HepG2 (cell line): ENCODE data around the gene MYO19. TPM values are rescaled to one million over a fixed set of nuclear protein-coding genes. Genes with fewer than 3 reads are reported as not detected.

Experiments used
- ARID2 ChIP-seq: sonication (generic); formaldehyde crosslinking; IDR thresholded peaks from 2 replicates; pipeline ENCODE4 v1.8.1; 2022; ENCODE audit warnings: mild to moderate bottlenecking, missing genetic modification reagents, borderline replicate concordance
- ATRX ChIP-seq: sonication (generic); formaldehyde crosslinking; IDR thresholded peaks from 2 replicates; pipeline ENCODE4 v1.4.0; 2020; ENCODE audit warnings: missing genetic modification reagents, borderline replicate concordance
- CEBPG ChIP-seq: IDR thresholded peaks from 2 replicates; pipeline ENCODE4 v1.6.1; 2016
- FOSL2 ChIP-seq: sonication (generic); formaldehyde crosslinking; IDR thresholded peaks from 2 replicates; pipeline ENCODE4 v1.4.0; 2020; ENCODE audit warnings: missing genetic modification reagents
- HNF4G ChIP-seq, 2 experiments: sonication (generic) in 1 of 2; formaldehyde crosslinking in 1 of 2; IDR thresholded peaks; 2 replicates each; pipeline versions ENCODE4 v1.4.0 to v1.6.1; 2011 to 2020; ENCODE audit warnings: borderline replicate concordance in 2 of 2, low read depth in 2 of 2, mild to moderate bottlenecking in 2 of 2, low read length in 1 of 2, missing genetic modification reagents in 1 of 2, moderate library complexity in 1 of 2
- MEF2D ChIP-seq: sonication (generic); formaldehyde crosslinking; IDR thresholded peaks from 2 replicates; pipeline ENCODE4 v1.5.1; 2020; ENCODE audit warnings: mild to moderate bottlenecking, missing genetic modification reagents
- MEIS2 ChIP-seq: sonication (generic); formaldehyde crosslinking; IDR thresholded peaks from 2 replicates; pipeline ENCODE4 v1.9.0; 2021; ENCODE audit warnings: mild to moderate bottlenecking, missing genetic modification reagents
- MIXL1 ChIP-seq: IDR thresholded peaks from 2 replicates; pipeline ENCODE4 v1.6.1; 2016
- NFE2 ChIP-seq: sonication (generic); formaldehyde crosslinking; IDR thresholded peaks from 2 replicates; pipeline ENCODE4 v1.4.0; 2020; ENCODE audit warnings: missing genetic modification reagents
- PATZ1 ChIP-seq: sonication (generic); formaldehyde crosslinking; IDR thresholded peaks from 2 replicates; pipeline ENCODE4 v1.4.0; 2020; ENCODE audit warnings: missing genetic modification reagents
- PHF5A ChIP-seq: IDR thresholded peaks from one replicate; pipeline ENCODE4 v1.6.1; 2018; ENCODE audit warnings: low read depth, missing genetic modification reagents; ENCODE audit not compliant: unreplicated experiment
- TAF15 ChIP-seq: fragments of 200-400 bp; formaldehyde crosslinking; IDR thresholded peaks from one replicate; pipeline ENCODE4 v1.6.1; 2018; ENCODE audit warnings: mild to moderate bottlenecking, low read depth, low read length; ENCODE audit not compliant: poor library complexity, severe bottlenecking
- TEAD2 ChIP-seq: sonication (generic); formaldehyde crosslinking; IDR thresholded peaks from 2 replicates; pipeline ENCODE4 v1.9.0; 2021; ENCODE audit warnings: missing genetic modification reagents
- ZBTB3 ChIP-seq: sonication (generic); formaldehyde crosslinking; IDR thresholded peaks from 2 replicates; pipeline ENCODE4 v1.4.0; 2020; ENCODE audit warnings: low read depth, mild to moderate bottlenecking, moderate library complexity, missing genetic modification reagents, borderline replicate concordance
- ZMAT3 ChIP-seq: sonication (generic); formaldehyde crosslinking; conservative IDR thresholded peaks from 2 replicates; pipeline ENCODE4 v1.7.0; 2021; ENCODE audit warnings: missing genetic modification reagents
- ZNF543 ChIP-seq: sonication (generic); formaldehyde crosslinking; IDR thresholded peaks from 2 replicates; pipeline ENCODE4 v1.4.0; 2020; ENCODE audit warnings: mild to moderate bottlenecking, missing genetic modification reagents
- ZNF766 ChIP-seq: sonication (generic); formaldehyde crosslinking; IDR thresholded peaks from 2 replicates; pipeline ENCODE4 v1.5.0; 2020; ENCODE audit warnings: missing genetic modification reagents, borderline replicate concordance
- ZSCAN22 ChIP-seq: sonication (generic); formaldehyde crosslinking; IDR thresholded peaks from 2 replicates; pipeline ENCODE4 v1.4.0; 2020; ENCODE audit warnings: mild to moderate bottlenecking, missing genetic modification reagents
- polyA plus RNA-seq, 8 experiments: library from polyadenylated mRNA; depleted of rRNA in 3 of 8; stranded (reverse) in 7 of 8; unstranded in 1 of 8; fragments of >200 nt; fragmentation: Illumina TruSeq in 4 of 8; extraction: Trizol in 4 of 8; gene quantifications; 2 replicates each; pipeline versions ENCODE4 v1.2.1 to v1.2.3, GENCODE V29; 2011 to 2016; ENCODE audit warnings: low read depth in 4 of 8, missing spikeins in 1 of 8, mixed read lengths in 1 of 8; ENCODE audit not compliant: insufficient read depth in 1 of 8
- total RNA-seq, 5 experiments: library from RNA; depleted of rRNA; stranded (reverse); fragments of >200 nt; fragmentation: Illumina TruSeq; extraction: Trizol; gene quantifications; 2 replicates each; pipeline ENCODE4 v1.2.3, GENCODE V29; 2016; ENCODE audit warnings: low read depth in 1 of 5
- TF ChIP-seq, protein P1 (sequence below): sonication (generic); formaldehyde crosslinking; IDR thresholded peaks from 2 replicates; pipeline ENCODE4 v1.8.1; 2023; ENCODE audit warnings: missing genetic modification reagents, mild to moderate bottlenecking, borderline replicate concordance
- TF ChIP-seq, protein P2 (sequence below): sonication (generic); formaldehyde crosslinking; IDR thresholded peaks from 2 replicates; pipeline ENCODE4 v1.8.1; 2023; ENCODE audit warnings: missing genetic modification reagents, inconsistent platforms, borderline replicate concordance
- TF ChIP-seq, protein P3 (sequence below): sonication (generic); formaldehyde crosslinking; IDR thresholded peaks from 2 replicates; pipeline ENCODE4 v1.4.0; 2020; ENCODE audit warnings: missing genetic modification reagents

The MYO19 gene
- total and polyA plus RNA-seq, 2 of the 13 experiments (the other 11 are each of a cell fraction or from before 2014, with no cell fraction given) = 75.7 to 82.3 TPM

GRCh38 chr17:36482611-36483504, 51.8 kb downstream of the MYO19 start (continued):
- TF ChIP-seq, protein P1, sequence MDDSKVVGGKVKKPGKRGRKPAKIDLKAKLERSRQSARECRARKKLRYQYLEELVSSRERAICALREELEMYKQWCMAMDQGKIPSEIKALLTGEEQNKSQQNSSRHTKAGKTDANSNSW (CRISPR knock-in tag) = peak; percentile 64; the same call in 1 of the 2 replicates
- TF ChIP-seq CEBPG (CRISPR knock-in tag) (0 out of 2 replicates have a peak, but pooled peaks have one; percentile 9), NFE2 (CRISPR knock-in tag) (no peak), ZMAT3 (CRISPR knock-in tag) (peak; percentile 97), MIXL1 (CRISPR knock-in tag) (peak; percentile 49; the same call in 1 of the 2 replicates), ARID2 (no peak), ZNF543 (CRISPR knock-in tag) (peak; percentile 65; the same call in 1 of the 2 replicates), ATRX (CRISPR knock-in tag) (no peak), TEAD2 (CRISPR knock-in tag) (peak; percentile 79; the same call in 1 of the 2 replicates), ZSCAN22 (0 out of 2 replicates have a peak, but pooled peaks have one; percentile 39), PHF5A (no peak), MEF2D (CRISPR knock-in tag) (no peak), TAF15 (no peak), PATZ1 (CRISPR knock-in tag) (peak; percentile 50), FOSL2 (peak; percentile 33; the same call in 1 of the 2 replicates), ZBTB3 (no peak), HNF4G (IDR thresholded peaks at IDR 0.05; ENCODE audit: borderline replicate concordance, low read depth, low read length) (no peak), HNF4G (CRISPR knock-in tag; IDR thresholded peaks at IDR 0.05; ENCODE audit: borderline replicate concordance, low read depth) (no peak), MEIS2 (CRISPR knock-in tag) (peak; percentile 84), ZNF766 (CRISPR knock-in tag) (peak; percentile 92; the same call in 1 of the 2 replicates)
- TF ChIP-seq, protein P2, sequence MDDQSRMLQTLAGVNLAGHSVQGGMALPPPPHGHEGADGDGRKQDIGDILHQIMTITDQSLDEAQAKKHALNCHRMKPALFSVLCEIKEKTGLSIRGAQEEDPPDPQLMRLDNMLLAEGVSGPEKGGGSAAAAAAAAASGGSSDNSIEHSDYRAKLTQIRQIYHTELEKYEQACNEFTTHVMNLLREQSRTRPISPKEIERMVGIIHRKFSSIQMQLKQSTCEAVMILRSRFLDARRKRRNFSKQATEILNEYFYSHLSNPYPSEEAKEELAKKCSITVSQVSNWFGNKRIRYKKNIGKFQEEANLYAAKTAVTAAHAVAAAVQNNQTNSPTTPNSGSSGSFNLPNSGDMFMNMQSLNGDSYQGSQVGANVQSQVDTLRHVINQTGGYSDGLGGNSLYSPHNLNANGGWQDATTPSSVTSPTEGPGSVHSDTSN (CRISPR knock-in tag) = no peak; the same call in 1 of the 2 replicates
- TF ChIP-seq, protein P3, sequence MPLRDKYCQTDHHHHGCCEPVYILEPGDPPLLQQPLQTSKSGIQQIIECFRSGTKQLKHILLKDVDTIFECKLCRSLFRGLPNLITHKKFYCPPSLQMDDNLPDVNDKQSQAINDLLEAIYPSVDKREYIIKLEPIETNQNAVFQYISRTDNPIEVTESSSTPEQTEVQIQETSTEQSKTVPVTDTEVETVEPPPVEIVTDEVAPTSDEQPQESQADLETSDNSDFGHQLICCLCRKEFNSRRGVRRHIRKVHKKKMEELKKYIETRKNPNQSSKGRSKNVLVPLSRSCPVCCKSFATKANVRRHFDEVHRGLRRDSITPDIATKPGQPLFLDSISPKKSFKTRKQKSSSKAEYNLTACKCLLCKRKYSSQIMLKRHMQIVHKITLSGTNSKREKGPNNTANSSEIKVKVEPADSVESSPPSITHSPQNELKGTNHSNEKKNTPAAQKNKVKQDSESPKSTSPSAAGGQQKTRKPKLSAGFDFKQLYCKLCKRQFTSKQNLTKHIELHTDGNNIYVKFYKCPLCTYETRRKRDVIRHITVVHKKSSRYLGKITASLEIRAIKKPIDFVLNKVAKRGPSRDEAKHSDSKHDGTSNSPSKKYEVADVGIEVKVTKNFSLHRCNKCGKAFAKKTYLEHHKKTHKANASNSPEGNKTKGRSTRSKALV = peak; percentile 94; the same call in 1 of the 2 replicates
